ENCODE data around the gene MED17.

Gene MED17

DNA sequence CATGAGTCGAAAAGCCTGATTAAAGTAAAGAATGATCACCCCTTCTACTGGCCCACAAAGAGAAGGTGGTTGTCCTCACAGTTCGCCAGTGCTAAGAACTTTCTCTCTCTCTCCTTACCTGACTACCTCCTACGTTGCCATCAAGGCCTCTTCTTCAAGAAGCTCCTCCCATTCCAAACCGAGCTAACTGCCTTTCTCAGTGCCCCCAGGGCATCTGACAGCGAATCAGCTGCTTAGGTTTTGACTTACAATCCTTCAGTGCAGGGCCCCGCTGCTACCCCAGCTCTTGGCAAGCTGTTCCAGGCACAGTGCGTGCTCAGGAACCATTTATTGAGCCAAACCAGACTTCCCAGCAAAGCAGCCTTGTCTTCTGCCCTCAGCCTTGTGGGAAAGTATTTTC lies 60.5 kb downstream of the MED17 start:
- Mint-ChIP-seq H3K4me1 (ENCODE audit: low read depth) (no peaks in the 10 kb centered on the region), H3K4me3 (no peak overlapping the region), H3K36me3 (ENCODE audit: low read depth) (no peaks in the 10 kb centered on the region), H3K27ac (no peak overlapping the region), H3K27me3 (peaks cover 16% of the 10 kb centered on the region), H3K9me3 (no peaks in the 10 kb centered on the region)

GRCh38 chr11:93845181-93846092 lies 61.4 kb downstream of the MED17 start:
- no peaks in the 10 kb centered on the region for H3K4me1 Mint-ChIP-seq (ENCODE audit: low read depth)
- H3K9me3 Mint-ChIP-seq = no peaks in the 10 kb centered on the region
- H3K4me3 Mint-ChIP-seq = no peak overlapping the region
- peaks cover 19% of the 10 kb centered on the region for H3K27me3 Mint-ChIP-seq
- H3K36me3 Mint-ChIP-seq (ENCODE audit: low read depth) = no peaks in the 10 kb centered on the region
- no peak overlapping the region for H3K27ac Mint-ChIP-seq

DNA sequence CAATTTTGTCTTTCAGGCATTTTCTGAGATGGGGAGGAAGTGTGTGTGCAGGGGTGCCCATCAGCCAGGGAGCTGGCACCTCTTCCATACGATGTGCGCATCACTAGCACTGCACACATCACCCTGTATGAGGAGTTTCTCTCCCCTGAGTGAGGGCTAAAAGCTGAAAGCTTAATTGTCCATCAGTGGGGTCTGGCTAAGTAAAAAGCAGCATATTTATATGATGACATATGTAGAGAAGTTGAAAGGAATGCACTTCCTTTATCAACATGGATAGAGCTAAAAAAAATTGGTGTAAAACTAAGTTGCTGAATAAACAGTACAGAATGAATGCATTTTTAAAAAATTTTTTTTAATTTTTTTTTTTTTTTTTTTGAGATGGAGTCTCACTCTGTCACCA lies 62.3 kb downstream of the MED17 start:
- Mint-ChIP-seq H3K27ac (no peak overlapping the region), H3K4me3 (no peak overlapping the region), H3K4me1 (ENCODE audit: low read depth) (no peaks in the 10 kb centered on the region), H3K27me3 (peaks cover 24% of the 10 kb centered on the region), H3K36me3 (ENCODE audit: low read depth) (no peaks in the 10 kb centered on the region), H3K9me3 (no peaks in the 10 kb centered on the region)

- no peaks in the 10 kb centered on the region for H3K4me1 Mint-ChIP-seq (ENCODE audit: low read depth)
- no peaks in the 10 kb centered on the region for H3K9me3 Mint-ChIP-seq
- no peak overlapping the region for H3K4me3 Mint-ChIP-seq
- H3K27ac Mint-ChIP-seq = no peak overlapping the region
- H3K36me3 Mint-ChIP-seq (ENCODE audit: low read depth) = no peaks in the 10 kb centered on the region
- H3K27me3 Mint-ChIP-seq = peaks cover 35% of the 10 kb centered on the region
These were observed 65.1 kb downstream of the MED17 start for GRCh38 chr11:93849201-93849600.

DNA sequence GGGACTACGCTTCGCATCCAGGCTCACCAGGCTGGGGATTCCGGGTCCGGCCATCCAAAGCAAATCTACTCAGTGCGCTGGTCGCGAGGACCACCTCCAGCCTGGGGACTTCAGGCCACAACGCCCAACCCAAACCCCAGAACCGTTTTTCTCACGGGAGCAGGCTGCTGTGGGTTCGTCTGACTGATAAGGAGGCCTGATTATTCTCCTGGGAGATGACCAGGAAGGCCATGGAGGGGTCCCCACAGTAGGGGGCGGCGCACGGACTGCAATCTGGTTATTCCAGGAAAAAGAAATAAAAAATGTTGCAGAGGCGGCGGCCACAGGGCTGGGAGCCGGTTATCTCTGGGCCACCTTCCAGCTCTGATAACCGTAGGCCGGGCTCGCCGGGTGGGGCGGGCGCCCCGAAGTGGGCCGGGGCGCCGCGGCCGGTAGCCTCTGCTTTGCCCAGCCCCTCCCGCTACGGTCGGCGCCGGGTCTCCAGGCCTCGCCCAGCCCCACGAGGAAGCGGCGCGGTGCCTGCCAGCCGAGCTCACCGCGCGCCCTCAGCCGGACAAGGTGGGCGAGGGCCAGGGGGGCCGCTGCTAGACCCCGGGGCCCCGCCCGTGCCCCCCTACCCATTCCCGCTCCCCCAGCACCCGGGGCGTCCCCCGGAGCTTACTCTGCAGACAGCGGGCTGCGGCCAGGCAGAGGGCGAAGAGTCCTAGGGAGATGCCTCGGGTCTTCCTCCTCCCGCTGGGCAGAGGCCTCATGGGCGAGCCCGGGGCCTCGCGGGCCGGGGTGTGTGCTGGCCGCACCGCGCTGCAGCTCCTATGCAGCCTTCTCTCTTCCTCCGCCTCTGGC lies 65.9 kb downstream of the MED17 start:
- H3K9me3 Mint-ChIP-seq = no peaks in the 10 kb centered on the region
- no peaks in the 10 kb centered on the region for H3K4me1 Mint-ChIP-seq (ENCODE audit: low read depth)
- no peak overlapping the region for H3K27ac Mint-ChIP-seq
- H3K4me3 Mint-ChIP-seq = no peak overlapping the region
- H3K27me3 Mint-ChIP-seq = peaks cover 35% of the 10 kb centered on the region
- H3K36me3 Mint-ChIP-seq (ENCODE audit: low read depth) = no peaks in the 10 kb centered on the region

DNA sequence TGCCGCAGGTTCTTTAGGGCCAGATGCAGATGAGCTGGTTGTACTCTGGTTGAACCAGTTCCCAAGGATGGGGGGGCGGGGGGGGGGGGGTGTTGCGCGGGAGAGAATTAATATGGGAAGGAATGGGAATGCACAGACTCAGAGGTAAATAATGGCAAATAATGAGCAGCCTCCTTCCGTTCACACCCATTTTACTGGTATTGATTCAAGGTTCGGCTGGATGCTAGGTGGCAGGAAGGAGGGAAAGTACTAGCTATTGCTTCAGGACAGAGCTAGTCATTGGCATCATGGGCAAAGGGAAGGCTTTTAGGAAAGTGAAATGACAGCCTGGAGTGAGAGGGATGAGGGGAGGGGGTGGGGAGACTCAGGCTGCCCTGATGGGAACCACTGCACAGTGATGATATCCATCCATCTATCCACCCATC lies 66.5 kb downstream of the MED17 start, which contains the start of gene VSTM5:
Gene VSTM5 (minus strand): TSS at position 25 of the 425 bp plus-strand sequence. CDS start 116 bp downstream, outside the sequence.
- no peaks in the 10 kb centered on the region for H3K9me3 Mint-ChIP-seq
- peaks cover 35% of the 10 kb centered on the region for H3K27me3 Mint-ChIP-seq
- no peaks in the 10 kb centered on the region for H3K36me3 Mint-ChIP-seq (ENCODE audit: low read depth)
- H3K27ac Mint-ChIP-seq = no peak within 1 kb of the TSS
- no peak within 1 kb of the TSS for H3K4me3 Mint-ChIP-seq
- no peaks in the 10 kb centered on the region for H3K4me1 Mint-ChIP-seq (ENCODE audit: low read depth)

- Mint-ChIP-seq H3K36me3 (ENCODE audit: low read depth) (no peaks in the 10 kb centered on the region), H3K9me3 (no peaks in the 10 kb centered on the region), H3K27me3 (peaks cover 35% of the 10 kb centered on the region), H3K4me3 (no peak overlapping the region), H3K27ac (no peak overlapping the region), H3K4me1 (ENCODE audit: low read depth) (no peaks in the 10 kb centered on the region)
These were observed 68.2 kb downstream of the MED17 start for GRCh38 chr11:93852242-93852641.

GRCh38 chr11:93857413-93858120 lies 73.5 kb downstream of the MED17 start:
- Mint-ChIP-seq H3K4me1 (ENCODE audit: low read depth) (no peaks in the 10 kb centered on the region), H3K27me3 (peaks cover 10% of the 10 kb centered on the region), H3K9me3 (no peaks in the 10 kb centered on the region), H3K4me3 (no peak overlapping the region), H3K27ac (no peak overlapping the region), H3K36me3 (ENCODE audit: low read depth) (no peaks in the 10 kb centered on the region)

GRCh38 chr11:93858121-93858775 lies 74.2 kb downstream of the MED17 start:
- peaks cover 4% of the 10 kb centered on the region for H3K27me3 Mint-ChIP-seq
- H3K4me1 Mint-ChIP-seq (ENCODE audit: low read depth) = no peaks in the 10 kb centered on the region
- H3K4me3 Mint-ChIP-seq = no peak overlapping the region
- H3K36me3 Mint-ChIP-seq (ENCODE audit: low read depth) = no peaks in the 10 kb centered on the region
- H3K9me3 Mint-ChIP-seq = no peaks in the 10 kb centered on the region
- H3K27ac Mint-ChIP-seq = no peak overlapping the region

DNA sequence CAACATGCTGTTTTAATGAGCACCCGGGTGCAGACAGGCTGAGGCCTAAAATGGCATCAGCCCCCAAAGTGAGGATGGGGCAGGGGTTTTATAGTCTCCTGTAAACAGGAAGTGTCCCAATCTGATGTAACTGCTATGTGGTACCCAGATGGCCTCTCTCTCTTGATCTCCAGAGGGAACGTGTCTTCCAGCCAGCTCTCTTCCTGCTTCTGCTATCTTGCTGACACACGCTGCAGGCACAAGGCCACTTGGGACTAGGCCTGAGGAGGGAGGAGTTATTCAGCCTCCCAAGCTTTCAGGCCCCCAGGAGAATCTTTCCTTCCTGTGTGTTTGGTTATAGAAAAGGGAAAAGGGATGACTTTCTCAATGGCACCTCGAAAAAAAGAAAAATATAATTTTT lies 77.7 kb downstream of the MED17 start:
- Mint-ChIP-seq H3K27ac (no peak overlapping the region), H3K4me3 (no peak overlapping the region), H3K4me1 (ENCODE audit: low read depth) (no peaks in the 10 kb centered on the region), H3K36me3 (ENCODE audit: low read depth) (no peaks in the 10 kb centered on the region), H3K27me3 (peaks cover 2% of the 10 kb centered on the region), H3K9me3 (no peaks in the 10 kb centered on the region)
